Fibroblast of villous mesenchyme (primary cell): ENCODE measurements around the gene ATP8A1. TPM values are rescaled to one million over a fixed set of nuclear protein-coding genes. Genes with fewer than 3 reads are reported as not detected.

Source experiments
- DNase-seq: peaks from one replicate; pipeline ENCODE4 v3.0.0-alpha.2; 2010; ENCODE audit warnings: low read depth
- H3K4me3 ChIP-seq: 2 replicates; pipeline ENCODE4 v1.5.1; 2011; ENCODE audit warnings: low read depth, mild to moderate bottlenecking, low read length
- CTCF ChIP-seq: IDR thresholded peaks from 2 replicates; pipeline ENCODE4 v1.5.1; 2012; ENCODE audit warnings: low read depth, mild to moderate bottlenecking, low read length; ENCODE audit not compliant: insufficient read depth
- total RNA-seq: library from RNA; depleted of rRNA; stranded (reverse); fragments of >200 nt; gene quantifications from 2 replicates; pipeline ENCODE4 v1.2.3, GENCODE V29; 2012

ATP8A1 gene
- total RNA-seq, 1 donor = 0.86 TPM

GRCh38 chr4:42627885-42628646 lies 28.8 kb downstream of the ATP8A1 start:
- no peak overlapping the region for H3K4me3 ChIP-seq
- no peak for DNase-seq
- no peak for TF ChIP-seq CTCF

GRCh38 chr4:42626629-42627146 lies 30.2 kb downstream of the ATP8A1 start:
- TF ChIP-seq CTCF = no peak
- DNase-seq = no peak
- no peak overlapping the region for H3K4me3 ChIP-seq

- H3K4me3 ChIP-seq = no peak overlapping the region
- no peak for TF ChIP-seq CTCF
- DNase-seq = no peak
Measured at GRCh38 chr4:42625329-42625728, 31.6 kb downstream of the ATP8A1 start.

- no peak for TF ChIP-seq CTCF
- DNase-seq = no peak
- H3K4me3 ChIP-seq = no peak overlapping the region
Measured at GRCh38 chr4:42624551-42624950, 32.4 kb downstream of the ATP8A1 start.

GRCh38 chr4:42618023-42618422 lies 38.9 kb downstream of the ATP8A1 start:
- H3K4me3 ChIP-seq = no peak overlapping the region
- no peak for TF ChIP-seq CTCF
- no peak for DNase-seq

GRCh38 chr4:42617030-42617429 lies 39.9 kb downstream of the ATP8A1 start:
- TF ChIP-seq CTCF = no peak
- H3K4me3 ChIP-seq = no peak overlapping the region
- DNase-seq = no peak
